ENCODE measurements around the gene ATP8B4. TPM values are rescaled to one million over a fixed set of nuclear protein-coding genes. Genes with fewer than 3 reads are reported as not detected.

The ATP8B4 gene
- total and polyA plus RNA-seq, 2 of the 8 experiments (the other 6 are each of a cell fraction or from before 2014, with no cell fraction given) = 0.17 to 0.24 TPM

DNA sequence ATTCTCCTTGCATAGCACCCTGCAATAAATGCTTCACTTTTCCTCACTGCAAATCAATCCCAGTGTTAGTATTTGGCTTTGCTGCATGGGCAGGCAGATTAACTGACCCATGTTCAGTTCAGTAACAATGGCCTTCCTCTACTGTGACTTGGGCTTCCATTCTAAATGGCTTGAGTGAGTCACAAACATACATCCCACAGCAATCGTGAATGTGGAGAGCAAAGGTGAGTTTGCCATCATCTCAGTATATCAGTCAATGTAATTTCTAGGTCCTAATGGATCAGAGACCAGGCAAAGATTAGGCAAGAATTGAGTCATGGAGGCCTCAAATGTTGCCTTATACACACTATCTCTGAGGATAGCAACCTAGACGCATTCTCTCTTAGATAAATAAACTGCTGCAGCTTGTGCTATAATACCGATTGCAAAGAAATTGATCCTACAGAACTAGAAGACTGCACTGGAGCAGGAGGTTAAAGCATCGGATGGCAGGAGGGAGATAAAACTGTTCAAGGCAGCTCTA lies 8.3 kb upstream of the ATP8B4 start (continued):
- TF ChIP-seq, protein P1, sequence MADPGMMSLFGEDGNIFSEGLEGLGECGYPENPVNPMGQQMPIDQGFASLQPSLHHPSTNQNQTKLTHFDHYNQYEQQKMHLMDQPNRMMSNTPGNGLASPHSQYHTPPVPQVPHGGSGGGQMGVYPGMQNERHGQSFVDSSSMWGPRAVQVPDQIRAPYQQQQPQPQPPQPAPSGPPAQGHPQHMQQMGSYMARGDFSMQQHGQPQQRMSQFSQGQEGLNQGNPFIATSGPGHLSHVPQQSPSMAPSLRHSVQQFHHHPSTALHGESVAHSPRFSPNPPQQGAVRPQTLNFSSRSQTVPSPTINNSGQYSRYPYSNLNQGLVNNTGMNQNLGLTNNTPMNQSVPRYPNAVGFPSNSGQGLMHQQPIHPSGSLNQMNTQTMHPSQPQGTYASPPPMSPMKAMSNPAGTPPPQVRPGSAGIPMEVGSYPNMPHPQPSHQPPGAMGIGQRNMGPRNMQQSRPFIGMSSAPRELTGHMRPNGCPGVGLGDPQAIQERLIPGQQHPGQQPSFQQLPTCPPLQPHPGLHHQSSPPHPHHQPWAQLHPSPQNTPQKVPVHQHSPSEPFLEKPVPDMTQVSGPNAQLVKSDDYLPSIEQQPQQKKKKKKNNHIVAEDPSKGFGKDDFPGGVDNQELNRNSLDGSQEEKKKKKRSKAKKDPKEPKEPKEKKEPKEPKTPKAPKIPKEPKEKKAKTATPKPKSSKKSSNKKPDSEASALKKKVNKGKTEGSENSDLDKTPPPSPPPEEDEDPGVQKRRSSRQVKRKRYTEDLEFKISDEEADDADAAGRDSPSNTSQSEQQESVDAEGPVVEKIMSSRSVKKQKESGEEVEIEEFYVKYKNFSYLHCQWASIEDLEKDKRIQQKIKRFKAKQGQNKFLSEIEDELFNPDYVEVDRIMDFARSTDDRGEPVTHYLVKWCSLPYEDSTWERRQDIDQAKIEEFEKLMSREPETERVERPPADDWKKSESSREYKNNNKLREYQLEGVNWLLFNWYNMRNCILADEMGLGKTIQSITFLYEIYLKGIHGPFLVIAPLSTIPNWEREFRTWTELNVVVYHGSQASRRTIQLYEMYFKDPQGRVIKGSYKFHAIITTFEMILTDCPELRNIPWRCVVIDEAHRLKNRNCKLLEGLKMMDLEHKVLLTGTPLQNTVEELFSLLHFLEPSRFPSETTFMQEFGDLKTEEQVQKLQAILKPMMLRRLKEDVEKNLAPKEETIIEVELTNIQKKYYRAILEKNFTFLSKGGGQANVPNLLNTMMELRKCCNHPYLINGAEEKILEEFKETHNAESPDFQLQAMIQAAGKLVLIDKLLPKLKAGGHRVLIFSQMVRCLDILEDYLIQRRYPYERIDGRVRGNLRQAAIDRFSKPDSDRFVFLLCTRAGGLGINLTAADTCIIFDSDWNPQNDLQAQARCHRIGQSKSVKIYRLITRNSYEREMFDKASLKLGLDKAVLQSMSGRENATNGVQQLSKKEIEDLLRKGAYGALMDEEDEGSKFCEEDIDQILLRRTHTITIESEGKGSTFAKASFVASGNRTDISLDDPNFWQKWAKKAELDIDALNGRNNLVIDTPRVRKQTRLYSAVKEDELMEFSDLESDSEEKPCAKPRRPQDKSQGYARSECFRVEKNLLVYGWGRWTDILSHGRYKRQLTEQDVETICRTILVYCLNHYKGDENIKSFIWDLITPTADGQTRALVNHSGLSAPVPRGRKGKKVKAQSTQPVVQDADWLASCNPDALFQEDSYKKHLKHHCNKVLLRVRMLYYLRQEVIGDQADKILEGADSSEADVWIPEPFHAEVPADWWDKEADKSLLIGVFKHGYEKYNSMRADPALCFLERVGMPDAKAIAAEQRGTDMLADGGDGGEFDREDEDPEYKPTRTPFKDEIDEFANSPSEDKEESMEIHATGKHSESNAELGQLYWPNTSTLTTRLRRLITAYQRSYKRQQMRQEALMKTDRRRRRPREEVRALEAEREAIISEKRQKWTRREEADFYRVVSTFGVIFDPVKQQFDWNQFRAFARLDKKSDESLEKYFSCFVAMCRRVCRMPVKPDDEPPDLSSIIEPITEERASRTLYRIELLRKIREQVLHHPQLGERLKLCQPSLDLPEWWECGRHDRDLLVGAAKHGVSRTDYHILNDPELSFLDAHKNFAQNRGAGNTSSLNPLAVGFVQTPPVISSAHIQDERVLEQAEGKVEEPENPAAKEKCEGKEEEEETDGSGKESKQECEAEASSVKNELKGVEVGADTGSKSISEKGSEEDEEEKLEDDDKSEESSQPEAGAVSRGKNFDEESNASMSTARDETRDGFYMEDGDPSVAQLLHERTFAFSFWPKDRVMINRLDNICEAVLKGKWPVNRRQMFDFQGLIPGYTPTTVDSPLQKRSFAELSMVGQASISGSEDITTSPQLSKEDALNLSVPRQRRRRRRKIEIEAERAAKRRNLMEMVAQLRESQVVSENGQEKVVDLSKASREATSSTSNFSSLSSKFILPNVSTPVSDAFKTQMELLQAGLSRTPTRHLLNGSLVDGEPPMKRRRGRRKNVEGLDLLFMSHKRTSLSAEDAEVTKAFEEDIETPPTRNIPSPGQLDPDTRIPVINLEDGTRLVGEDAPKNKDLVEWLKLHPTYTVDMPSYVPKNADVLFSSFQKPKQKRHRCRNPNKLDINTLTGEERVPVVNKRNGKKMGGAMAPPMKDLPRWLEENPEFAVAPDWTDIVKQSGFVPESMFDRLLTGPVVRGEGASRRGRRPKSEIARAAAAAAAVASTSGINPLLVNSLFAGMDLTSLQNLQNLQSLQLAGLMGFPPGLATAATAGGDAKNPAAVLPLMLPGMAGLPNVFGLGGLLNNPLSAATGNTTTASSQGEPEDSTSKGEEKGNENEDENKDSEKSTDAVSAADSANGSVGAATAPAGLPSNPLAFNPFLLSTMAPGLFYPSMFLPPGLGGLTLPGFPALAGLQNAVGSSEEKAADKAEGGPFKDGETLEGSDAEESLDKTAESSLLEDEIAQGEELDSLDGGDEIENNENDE (IDR thresholded peaks at IDR 0.05; ENCODE audit: insufficient replicate concordance, low read length) = no peak
